Measurements from ENCODE around the gene MIPOL1. TPM values are rescaled to one million over a fixed set of nuclear protein-coding genes. Genes with fewer than 3 reads are reported as not detected.

MIPOL1 gene
- total and polyA plus RNA-seq, 2 of the 13 experiments (the other 11 are each of a cell fraction or from before 2014, with no cell fraction given) = 8.6 to 34.2 TPM

DNA sequence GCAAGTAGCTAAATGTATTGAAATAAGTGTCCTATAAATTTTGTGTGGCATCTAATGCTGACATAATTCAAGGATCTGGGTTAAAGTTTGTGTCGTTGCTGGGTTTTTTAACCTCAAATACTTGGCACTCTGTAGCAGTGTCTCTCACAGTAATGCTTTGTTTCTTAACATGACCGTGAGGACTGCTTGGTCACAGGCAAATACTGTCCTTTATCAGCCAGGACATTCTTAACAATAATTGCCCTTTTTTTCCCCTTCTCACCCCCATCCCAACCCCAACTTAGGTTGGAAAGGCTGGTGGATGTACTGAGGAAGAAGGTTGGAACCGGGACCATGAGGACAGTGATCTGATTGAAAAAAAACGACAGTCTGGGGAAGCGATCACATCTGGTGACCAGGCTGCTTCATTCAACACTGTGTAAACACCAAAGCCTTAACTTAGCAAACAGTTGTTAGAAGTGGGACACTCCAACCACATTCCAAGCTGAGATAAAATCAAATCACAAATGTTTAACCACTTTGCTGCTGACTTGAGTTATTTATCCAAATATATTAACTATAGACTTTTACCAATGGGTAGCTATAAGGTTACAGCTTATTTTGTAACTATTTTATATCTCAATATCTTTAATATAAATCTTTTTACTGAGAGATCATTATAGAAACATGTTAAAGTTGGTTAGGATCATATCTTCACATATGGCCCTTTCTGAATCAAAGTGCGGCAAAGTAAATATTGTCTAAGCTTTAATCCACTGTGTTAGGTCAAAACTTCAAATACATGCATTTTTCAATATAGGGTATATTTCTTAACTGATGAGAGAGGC lies 349.1 kb downstream of the MIPOL1 start (continued):
- TF ChIP-seq, protein P1, sequence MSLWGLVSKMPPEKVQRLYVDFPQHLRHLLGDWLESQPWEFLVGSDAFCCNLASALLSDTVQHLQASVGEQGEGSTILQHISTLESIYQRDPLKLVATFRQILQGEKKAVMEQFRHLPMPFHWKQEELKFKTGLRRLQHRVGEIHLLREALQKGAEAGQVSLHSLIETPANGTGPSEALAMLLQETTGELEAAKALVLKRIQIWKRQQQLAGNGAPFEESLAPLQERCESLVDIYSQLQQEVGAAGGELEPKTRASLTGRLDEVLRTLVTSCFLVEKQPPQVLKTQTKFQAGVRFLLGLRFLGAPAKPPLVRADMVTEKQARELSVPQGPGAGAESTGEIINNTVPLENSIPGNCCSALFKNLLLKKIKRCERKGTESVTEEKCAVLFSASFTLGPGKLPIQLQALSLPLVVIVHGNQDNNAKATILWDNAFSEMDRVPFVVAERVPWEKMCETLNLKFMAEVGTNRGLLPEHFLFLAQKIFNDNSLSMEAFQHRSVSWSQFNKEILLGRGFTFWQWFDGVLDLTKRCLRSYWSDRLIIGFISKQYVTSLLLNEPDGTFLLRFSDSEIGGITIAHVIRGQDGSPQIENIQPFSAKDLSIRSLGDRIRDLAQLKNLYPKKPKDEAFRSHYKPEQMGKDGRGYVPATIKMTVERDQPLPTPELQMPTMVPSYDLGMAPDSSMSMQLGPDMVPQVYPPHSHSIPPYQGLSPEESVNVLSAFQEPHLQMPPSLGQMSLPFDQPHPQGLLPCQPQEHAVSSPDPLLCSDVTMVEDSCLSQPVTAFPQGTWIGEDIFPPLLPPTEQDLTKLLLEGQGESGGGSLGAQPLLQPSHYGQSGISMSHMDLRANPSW (CRISPR knock-in tag; IDR thresholded peaks at IDR 0.05; ENCODE audit: borderline replicate concordance) = peak; percentile 92
- TF ChIP-seq HMGXB3 (CRISPR knock-in tag; IDR thresholded peaks at IDR 0.05; ENCODE audit: borderline replicate concordance) = peak; percentile 73
- no peak for TF ChIP-seq AHR (CRISPR knock-in tag; IDR thresholded peaks at IDR 0.05)
- no peak for TF ChIP-seq ZNF570 (CRISPR knock-in tag; IDR thresholded peaks at IDR 0.05; ENCODE audit: borderline replicate concordance)
- TF ChIP-seq, protein P2, sequence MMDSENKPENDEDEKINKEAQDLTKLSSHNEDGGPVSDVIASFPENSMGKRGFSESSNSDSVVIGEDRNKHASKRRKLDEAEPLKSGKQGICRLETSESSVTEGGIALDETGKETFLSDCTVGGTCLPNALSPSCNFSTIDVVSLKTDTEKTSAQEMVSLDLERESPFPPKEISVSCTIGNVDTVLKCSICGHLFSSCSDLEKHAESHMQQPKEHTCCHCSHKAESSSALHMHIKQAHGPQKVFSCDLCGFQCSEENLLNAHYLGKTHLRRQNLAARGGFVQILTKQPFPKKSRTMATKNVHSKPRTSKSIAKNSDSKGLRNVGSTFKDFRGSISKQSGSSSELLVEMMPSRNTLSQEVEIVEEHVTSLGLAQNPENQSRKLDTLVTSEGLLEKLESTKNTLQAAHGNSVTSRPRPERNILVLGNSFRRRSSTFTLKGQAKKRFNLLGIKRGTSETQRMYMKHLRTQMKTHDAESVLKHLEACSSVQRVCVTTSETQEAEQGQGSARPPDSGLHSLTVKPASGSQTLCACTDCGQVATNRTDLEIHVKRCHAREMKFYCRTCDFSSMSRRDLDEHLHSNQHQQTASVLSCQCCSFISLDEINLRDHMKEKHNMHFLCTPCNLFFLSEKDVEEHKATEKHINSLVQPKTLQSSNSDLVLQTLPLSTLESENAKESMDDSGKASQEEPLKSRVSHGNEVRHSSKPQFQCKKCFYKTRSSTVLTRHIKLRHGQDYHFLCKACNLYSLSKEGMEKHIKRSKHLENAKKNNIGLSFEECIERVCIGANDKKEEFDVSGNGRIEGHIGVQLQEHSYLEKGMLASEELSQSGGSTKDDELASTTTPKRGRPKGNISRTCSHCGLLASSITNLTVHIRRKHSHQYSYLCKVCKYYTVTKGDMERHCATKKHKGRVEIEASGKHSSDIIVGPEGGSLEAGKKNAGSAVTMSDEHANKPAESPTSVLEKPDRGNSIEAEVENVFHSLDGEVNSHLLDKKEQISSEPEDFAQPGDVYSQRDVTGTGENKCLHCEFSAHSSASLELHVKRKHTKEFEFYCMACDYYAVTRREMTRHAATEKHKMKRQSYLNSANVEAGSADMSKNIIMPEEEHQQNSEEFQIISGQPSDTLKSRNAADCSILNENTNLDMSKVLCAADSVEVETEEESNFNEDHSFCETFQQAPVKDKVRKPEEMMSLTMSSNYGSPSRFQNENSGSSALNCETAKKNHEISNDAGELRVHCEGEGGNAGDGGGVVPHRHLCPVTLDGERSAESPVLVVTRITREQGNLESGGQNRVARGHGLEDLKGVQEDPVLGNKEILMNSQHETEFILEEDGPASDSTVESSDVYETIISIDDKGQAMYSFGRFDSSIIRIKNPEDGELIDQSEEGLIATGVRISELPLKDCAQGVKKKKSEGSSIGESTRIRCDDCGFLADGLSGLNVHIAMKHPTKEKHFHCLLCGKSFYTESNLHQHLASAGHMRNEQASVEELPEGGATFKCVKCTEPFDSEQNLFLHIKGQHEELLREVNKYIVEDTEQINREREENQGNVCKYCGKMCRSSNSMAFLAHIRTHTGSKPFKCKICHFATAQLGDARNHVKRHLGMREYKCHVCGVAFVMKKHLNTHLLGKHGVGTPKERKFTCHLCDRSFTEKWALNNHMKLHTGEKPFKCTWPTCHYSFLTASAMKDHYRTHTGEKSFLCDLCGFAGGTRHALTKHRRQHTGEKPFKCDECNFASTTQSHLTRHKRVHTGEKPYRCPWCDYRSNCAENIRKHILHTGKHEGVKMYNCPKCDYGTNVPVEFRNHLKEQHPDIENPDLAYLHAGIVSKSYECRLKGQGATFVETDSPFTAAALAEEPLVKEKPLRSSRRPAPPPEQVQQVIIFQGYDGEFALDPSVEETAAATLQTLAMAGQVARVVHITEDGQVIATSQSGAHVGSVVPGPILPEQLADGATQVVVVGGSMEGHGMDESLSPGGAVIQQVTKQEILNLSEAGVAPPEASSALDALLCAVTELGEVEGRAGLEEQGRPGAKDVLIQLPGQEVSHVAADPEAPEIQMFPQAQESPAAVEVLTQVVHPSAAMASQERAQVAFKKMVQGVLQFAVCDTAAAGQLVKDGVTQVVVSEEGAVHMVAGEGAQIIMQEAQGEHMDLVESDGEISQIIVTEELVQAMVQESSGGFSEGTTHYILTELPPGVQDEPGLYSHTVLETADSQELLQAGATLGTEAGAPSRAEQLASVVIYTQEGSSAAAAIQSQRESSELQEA (CRISPR knock-in tag; IDR thresholded peaks at IDR 0.05; ENCODE audit: not compliant biosample characterization) = no peak
- no peak for TF ChIP-seq HES4 (CRISPR knock-in tag; IDR thresholded peaks at IDR 0.05; ENCODE audit: borderline replicate concordance)
